Skeletal muscle tissue (tissue), 4 donors: ENCODE measurements around the gene TBX1. TPM values are rescaled to one million over a fixed set of nuclear protein-coding genes. Genes with fewer than 3 reads are reported as not detected.

Experiments
- H3K27ac ChIP-seq: one replicate; pipeline ENCODE4 v1.7.0; 2013; ENCODE audit warnings: mild to moderate bottlenecking, low read depth, low read length, inconsistent platforms
- H3K27me3 ChIP-seq, 3 donors: one replicate each; pipeline ENCODE4 v1.7.0; 2013; ENCODE audit warnings: low read length in 3 of 3; ENCODE audit not compliant: control insufficient read depth in 3 of 3, insufficient read depth in 3 of 3
- H3K36me3 ChIP-seq, 3 donors: one replicate each; pipeline ENCODE4 v1.7.0; 2013; ENCODE audit warnings: low read length in 3 of 3; ENCODE audit not compliant: control insufficient read depth in 3 of 3, insufficient read depth in 3 of 3
- H3K4me1 ChIP-seq, 3 donors: one replicate each; pipeline ENCODE4 v1.7.0; 2013; ENCODE audit warnings: low read length in 3 of 3, mild to moderate bottlenecking in 3 of 3; ENCODE audit not compliant: control insufficient read depth in 3 of 3, insufficient read depth in 3 of 3
- H3K4me3 ChIP-seq, 3 donors: one replicate each; pipeline ENCODE4 v1.7.0; 2013; ENCODE audit warnings: low read length in 3 of 3
- H3K9ac ChIP-seq, 3 donors: one replicate each; pipeline ENCODE4 v1.7.0; 2013; ENCODE audit warnings: low read length in 3 of 3, mild to moderate bottlenecking in 3 of 3, moderate library complexity in 2 of 3, low read depth in 1 of 3
- H3K9me3 ChIP-seq, 3 donors: one replicate each; pipeline ENCODE4 v1.7.0; 2013; ENCODE audit warnings: low read length in 3 of 3; ENCODE audit not compliant: control insufficient read depth in 3 of 3
- total RNA-seq: library from RNA; depleted of rRNA; stranded (reverse); fragments of >200 nt; gene quantifications from one replicate; pipeline ENCODE4 v1.2.3, GENCODE V29; 2014
- donor health status: Osteomylitis.

TBX1 gene
- total RNA-seq, 1 donor from 2014 or later = 4.2 TPM

- no peak overlapping the region for H3K27ac ChIP-seq
- H3K27me3 ChIP-seq = no peaks in the 10 kb centered on the region
- H3K9ac ChIP-seq = peak overlapping the region in 2 of 3 donors; percentile 25 to 73
- H3K9me3 ChIP-seq = no peaks in the 10 kb centered on the region
- H3K4me1 ChIP-seq = peaks cover 15 to 40% (median 29%) of the 10 kb centered on the region in 3 donors
- H3K4me3 ChIP-seq = no peak overlapping the region
- peaks cover 0 to 3% (median 0%) of the 10 kb centered on the region in 3 donors for H3K36me3 ChIP-seq
Observed at GRCh38 chr22:19798003-19798665, 37.6 kb downstream of the TBX1 start.

- H3K9ac ChIP-seq = peak overlapping the region in 2 of 3 donors; percentile 60 to 73
- H3K4me1 ChIP-seq = peaks cover 17 to 47% (median 36%) of the 10 kb centered on the region in 3 donors
- H3K36me3 ChIP-seq = peaks cover 0 to 3% (median 2%) of the 10 kb centered on the region in 3 donors
- H3K9me3 ChIP-seq = no peaks in the 10 kb centered on the region
- H3K27ac ChIP-seq = peak overlapping the region; percentile 72
- no peaks in the 10 kb centered on the region for H3K27me3 ChIP-seq
- H3K4me3 ChIP-seq = peak overlapping the region in 2 of 3 donors; percentile 45 to 61
Observed at GRCh38 chr22:19798891-19799293, 38.3 kb downstream of the TBX1 start.

GRCh38 chr22:19799322-19800190 lies 39.0 kb downstream of the TBX1 start:
- no peaks in the 10 kb centered on the region for H3K9me3 ChIP-seq
- peak overlapping the region; percentile 72 for H3K27ac ChIP-seq
- peak overlapping the region; percentile 33 to 73 (median 62) for H3K9ac ChIP-seq
- no peaks in the 10 kb centered on the region for H3K27me3 ChIP-seq
- H3K36me3 ChIP-seq = peaks cover 0 to 3% (median 2%) of the 10 kb centered on the region in 3 donors
- peak overlapping the region in 2 of 3 donors; percentile 45 to 61 for H3K4me3 ChIP-seq
- H3K4me1 ChIP-seq = peaks cover 19 to 50% (median 36%) of the 10 kb centered on the region in 3 donors

GRCh38 chr22:19800306-19800705 lies 39.7 kb downstream of the TBX1 start:
- Histone ChIP-seq H3K4me3 (no peak overlapping the region), H3K27ac (no peak overlapping the region), H3K4me1 (peaks cover 19 to 50% (median 36%) of the 10 kb centered on the region in 3 donors), H3K9me3 (no peaks in the 10 kb centered on the region), H3K36me3 (peaks cover 0 to 3% (median 2%) of the 10 kb centered on the region in 3 donors), H3K9ac (no peak overlapping the region), H3K27me3 (no peaks in the 10 kb centered on the region)

- Histone ChIP-seq H3K9me3 (no peaks in the 10 kb centered on the region), H3K4me1 (peaks cover 19 to 50% (median 36%) of the 10 kb centered on the region in 3 donors), H3K27ac (no peak overlapping the region), H3K36me3 (peaks cover 2 to 3% (median 2%) of the 10 kb centered on the region in 3 donors), H3K9ac (no peak overlapping the region), H3K4me3 (no peak overlapping the region), H3K27me3 (no peaks in the 10 kb centered on the region)
Observed at GRCh38 chr22:19800761-19801244, 40.2 kb downstream of the TBX1 start.

- H3K4me3 ChIP-seq = no peak overlapping the region
- peaks cover 2 to 3% (median 3%) of the 10 kb centered on the region in 3 donors for H3K36me3 ChIP-seq
- H3K9ac ChIP-seq = no peak overlapping the region
- H3K27ac ChIP-seq = no peak overlapping the region
- H3K9me3 ChIP-seq = no peaks in the 10 kb centered on the region
- H3K27me3 ChIP-seq = no peaks in the 10 kb centered on the region
- H3K4me1 ChIP-seq = peaks cover 19 to 54% (median 36%) of the 10 kb centered on the region in 3 donors
Observed at GRCh38 chr22:19801340-19802000, 40.9 kb downstream of the TBX1 start.

GRCh38 chr22:19802001-19802893 lies 41.7 kb downstream of the TBX1 start:
- H3K4me1 ChIP-seq = peaks cover 19 to 57% (median 36%) of the 10 kb centered on the region in 3 donors
- H3K27ac ChIP-seq = no peak overlapping the region
- no peak overlapping the region for H3K9ac ChIP-seq

GRCh38 chr22:19802894-19803735 lies 42.5 kb downstream of the TBX1 start:
- H3K4me1 ChIP-seq = peaks cover 19 to 52% (median 36%) of the 10 kb centered on the region in 3 donors
- H3K36me3 ChIP-seq = peaks cover 2 to 3% (median 3%) of the 10 kb centered on the region in 3 donors
- no peak overlapping the region for H3K27ac ChIP-seq
- H3K4me3 ChIP-seq = no peak overlapping the region
- H3K9ac ChIP-seq = no peak overlapping the region
- H3K27me3 ChIP-seq = no peaks in the 10 kb centered on the region
- H3K9me3 ChIP-seq = no peaks in the 10 kb centered on the region

More at GRCh38 chr22:19802001-19802893, 41.7 kb downstream of the TBX1 start:
- Histone ChIP-seq H3K4me3 (no peak overlapping the region), H3K36me3 (peaks cover 2 to 3% (median 3%) of the 10 kb centered on the region in 3 donors), H3K9me3 (no peaks in the 10 kb centered on the region), H3K27me3 (no peaks in the 10 kb centered on the region)
